ENCODE results near the gene SAP25. TPM values are rescaled to one million over a fixed set of nuclear protein-coding genes. Genes with fewer than 3 reads are reported as not detected.
"Not testable (repeated sequence)": the region's sequence is repeated elsewhere in the genome, so short reads cannot be mapped to it uniquely, and the experiment has no call there.

The SAP25 gene
- polyA plus RNA-seq, 1 donor (not counting 4 experiments of a cell fraction or from before 2014, with no cell fraction given), result 0.16 TPM

DNA sequence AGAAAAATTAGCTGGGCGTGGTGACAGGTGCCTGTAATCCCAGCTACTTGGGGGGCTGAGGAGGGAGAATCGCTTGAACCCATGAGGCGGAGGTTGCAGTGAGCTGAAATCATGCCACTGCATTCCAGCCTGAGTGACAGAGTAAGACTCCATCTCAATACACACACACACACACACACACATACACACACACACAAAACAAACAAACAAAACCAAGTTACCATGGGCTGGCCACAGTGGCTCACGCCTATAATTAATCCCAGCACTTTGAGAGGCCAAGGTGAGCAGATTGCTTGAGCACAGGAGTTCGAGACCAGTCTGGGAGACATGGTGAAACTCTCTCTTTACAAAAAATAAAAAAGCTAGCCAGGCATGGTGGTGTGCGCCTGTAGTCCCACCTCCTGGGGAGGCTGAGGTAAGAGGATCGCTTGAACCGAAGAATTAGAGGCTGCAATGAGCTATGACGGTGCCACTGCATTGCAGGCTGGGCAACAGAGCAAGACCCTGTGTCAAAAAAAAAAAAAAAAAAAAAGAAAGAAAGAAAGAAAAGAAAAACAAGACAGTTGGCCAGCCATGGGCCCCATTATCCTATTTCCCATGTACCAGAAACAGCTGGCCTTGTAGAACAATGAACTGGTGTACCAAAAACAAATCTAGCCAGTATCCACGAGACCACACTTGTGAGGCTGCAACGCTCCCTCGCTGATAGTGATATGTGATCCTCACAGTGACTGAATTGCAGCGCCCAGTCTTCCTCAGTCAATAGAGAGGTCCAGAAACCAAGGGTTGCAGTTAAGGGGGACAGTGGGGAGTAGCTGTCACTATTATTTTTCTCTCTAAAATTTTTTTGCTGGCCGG is 41.3 kb downstream of the SAP25 start:
- H3K79me2 ChIP-seq (ENCODE audit: control insufficient read depth, insufficient read depth, low read length), result no peaks in the 10 kb centered on the region
- H3K27me3 ChIP-seq (ENCODE audit: control insufficient read depth, extremely low read depth, insufficient read depth, low read length), result no peaks in the 10 kb centered on the region
- H4K20me1 ChIP-seq (ENCODE audit: control insufficient read depth, extremely low read depth, insufficient read depth, low read length), result no peaks in the 10 kb centered on the region
- H3K4me2 ChIP-seq (ENCODE audit: control insufficient read depth, extremely low read depth, insufficient read depth, low read depth, low read length), result no peak overlapping the region
- no peaks in the 10 kb centered on the region for H3K9me1 ChIP-seq (ENCODE audit: control insufficient read depth, extremely low read depth, insufficient read depth, low read length)
- no peak overlapping the region for H3K27ac ChIP-seq (ENCODE audit: control insufficient read depth, insufficient read depth, low read length)
- no peak overlapping the region for H2AFZ ChIP-seq (ENCODE audit: control insufficient read depth, low read length)
- no peaks in the 10 kb centered on the region for H3K4me1 ChIP-seq (ENCODE audit: control insufficient read depth, extremely low read depth, insufficient read depth, low read length)
- H3K4me3 ChIP-seq (ENCODE audit: control insufficient read depth in 2 of 3, extremely low read depth in 1 of 3, insufficient read depth in 2 of 3, low read depth in 1 of 3, low read length in 3 of 3), result no peak overlapping the region
- no peaks in the 10 kb centered on the region for H3K36me3 ChIP-seq (ENCODE audit: control insufficient read depth in 2 of 2, extremely low read depth in 1 of 2, insufficient read depth in 2 of 2, low read length in 2 of 2)
- dilution Hi-C loops (cut with MboI; ENCODE audit: extremely low pct_ligation_motif_present, low sequenced_read_pairs), result no loop called here
- TF ChIP-seq EZH2 (IDR thresholded peaks at IDR 0.05; ENCODE audit: low read length), result no peak
- TF ChIP-seq, protein P1, sequence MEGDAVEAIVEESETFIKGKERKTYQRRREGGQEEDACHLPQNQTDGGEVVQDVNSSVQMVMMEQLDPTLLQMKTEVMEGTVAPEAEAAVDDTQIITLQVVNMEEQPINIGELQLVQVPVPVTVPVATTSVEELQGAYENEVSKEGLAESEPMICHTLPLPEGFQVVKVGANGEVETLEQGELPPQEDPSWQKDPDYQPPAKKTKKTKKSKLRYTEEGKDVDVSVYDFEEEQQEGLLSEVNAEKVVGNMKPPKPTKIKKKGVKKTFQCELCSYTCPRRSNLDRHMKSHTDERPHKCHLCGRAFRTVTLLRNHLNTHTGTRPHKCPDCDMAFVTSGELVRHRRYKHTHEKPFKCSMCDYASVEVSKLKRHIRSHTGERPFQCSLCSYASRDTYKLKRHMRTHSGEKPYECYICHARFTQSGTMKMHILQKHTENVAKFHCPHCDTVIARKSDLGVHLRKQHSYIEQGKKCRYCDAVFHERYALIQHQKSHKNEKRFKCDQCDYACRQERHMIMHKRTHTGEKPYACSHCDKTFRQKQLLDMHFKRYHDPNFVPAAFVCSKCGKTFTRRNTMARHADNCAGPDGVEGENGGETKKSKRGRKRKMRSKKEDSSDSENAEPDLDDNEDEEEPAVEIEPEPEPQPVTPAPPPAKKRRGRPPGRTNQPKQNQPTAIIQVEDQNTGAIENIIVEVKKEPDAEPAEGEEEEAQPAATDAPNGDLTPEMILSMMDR (optimal IDR thresholded peaks at IDR 0.05 in 1 of 3, IDR thresholded peaks at IDR 0.05 in 1 of 3, conservative IDR thresholded peaks at IDR 0.05 in 1 of 3; ENCODE audit: extremely low read depth in 1 of 3, insufficient read depth in 2 of 3, low read length in 3 of 3), result no peak
- FAIRE-seq (no peak), DNase-seq (ENCODE audit: low read depth, low spot score) (no peak)
- H3K9me3 ChIP-seq (ENCODE audit: control insufficient read depth, low read depth, low read length), result no peaks in the 10 kb centered on the region
- H3K9ac ChIP-seq (ENCODE audit: control insufficient read depth, extremely low read depth, insufficient read depth, low read length), result no peak overlapping the region

DNA sequence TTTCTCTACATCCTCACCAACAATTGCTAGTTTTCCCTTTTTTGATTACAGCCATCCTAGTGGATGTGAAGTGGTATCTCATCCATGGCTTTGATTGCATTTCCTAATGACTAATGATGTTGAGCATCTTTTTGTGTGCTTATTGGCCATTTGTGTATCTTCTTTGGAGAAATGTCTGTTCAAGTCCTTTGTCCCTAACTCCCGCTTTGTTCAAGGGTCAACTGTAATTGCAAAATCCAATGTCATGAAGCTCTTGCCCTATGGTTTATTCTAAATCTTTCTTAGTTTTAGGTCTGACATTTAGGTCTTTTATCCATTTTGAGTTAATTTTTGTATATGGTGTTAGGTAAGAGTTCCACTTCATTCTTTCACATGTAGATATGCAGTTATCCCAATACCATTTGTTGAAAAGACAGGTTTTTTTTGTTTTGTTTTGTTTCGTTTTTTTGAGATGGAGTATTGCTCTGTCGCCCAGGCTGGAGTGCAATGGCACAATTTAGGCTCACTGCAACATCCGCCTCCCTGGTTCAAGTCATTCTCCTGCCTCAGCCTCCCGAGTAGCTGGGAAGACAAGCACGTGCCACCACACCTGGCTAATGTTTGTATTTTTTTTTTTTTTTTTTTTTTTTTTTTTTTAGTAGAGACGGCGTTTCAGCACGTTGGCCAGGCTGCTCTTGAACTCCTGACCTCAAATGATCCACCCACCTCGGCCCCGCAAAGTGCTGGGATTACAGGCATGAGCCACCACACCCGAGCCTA is 45.4 kb downstream of the SAP25 start:
- H3K36me3 ChIP-seq (ENCODE audit: control insufficient read depth in 2 of 2, extremely low read depth in 1 of 2, insufficient read depth in 2 of 2, low read length in 2 of 2); H3K9me1 ChIP-seq (ENCODE audit: control insufficient read depth, extremely low read depth, insufficient read depth, low read length); H3K4me1 ChIP-seq (ENCODE audit: control insufficient read depth, extremely low read depth, insufficient read depth, low read length); H3K9me3 ChIP-seq (ENCODE audit: control insufficient read depth, low read depth, low read length); DNase-seq (ENCODE audit: low read depth, low spot score); H3K79me2 ChIP-seq (ENCODE audit: control insufficient read depth, insufficient read depth, low read length); H3K4me2 ChIP-seq (ENCODE audit: control insufficient read depth, extremely low read depth, insufficient read depth, low read depth, low read length); H4K20me1 ChIP-seq (ENCODE audit: control insufficient read depth, extremely low read depth, insufficient read depth, low read length); H3K4me3 ChIP-seq (ENCODE audit: control insufficient read depth in 2 of 3, extremely low read depth in 1 of 3, insufficient read depth in 2 of 3, low read depth in 1 of 3, low read length in 3 of 3); H3K27ac ChIP-seq (ENCODE audit: control insufficient read depth, insufficient read depth, low read length); dilution Hi-C loops (cut with MboI; ENCODE audit: extremely low pct_ligation_motif_present, low sequenced_read_pairs); FAIRE-seq; H3K9ac ChIP-seq (ENCODE audit: control insufficient read depth, extremely low read depth, insufficient read depth, low read length); H2AFZ ChIP-seq (ENCODE audit: control insufficient read depth, low read length); H3K27me3 ChIP-seq (ENCODE audit: control insufficient read depth, extremely low read depth, insufficient read depth, low read length): not testable (repeated sequence)

DNA sequence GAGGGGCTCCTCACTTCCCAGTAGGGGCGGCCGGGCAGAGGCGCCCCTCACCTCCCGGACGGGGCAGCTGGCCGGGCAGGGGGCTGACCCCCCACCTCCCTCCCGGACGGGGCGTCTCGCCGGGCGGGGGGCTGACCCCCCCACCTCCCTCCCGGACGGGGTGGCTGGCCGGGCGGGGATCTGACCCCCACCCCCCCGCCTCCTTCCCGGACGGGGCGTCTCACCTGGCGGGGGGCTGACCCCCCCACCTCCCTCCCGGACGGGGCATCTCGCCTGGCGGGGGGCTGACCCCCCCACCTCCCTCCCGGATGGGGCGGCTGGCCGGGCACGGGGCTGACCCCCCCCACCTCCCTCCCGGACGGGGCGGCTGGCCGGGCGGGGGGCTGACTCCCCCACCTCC is 50.5 kb downstream of the SAP25 start:
- H3K4me1 ChIP-seq (ENCODE audit: control insufficient read depth, extremely low read depth, insufficient read depth, low read length); H3K9ac ChIP-seq (ENCODE audit: control insufficient read depth, extremely low read depth, insufficient read depth, low read length); H2AFZ ChIP-seq (ENCODE audit: control insufficient read depth, low read length); H4K20me1 ChIP-seq (ENCODE audit: control insufficient read depth, extremely low read depth, insufficient read depth, low read length); H3K27ac ChIP-seq (ENCODE audit: control insufficient read depth, insufficient read depth, low read length); H3K4me3 ChIP-seq (ENCODE audit: control insufficient read depth in 2 of 3, extremely low read depth in 1 of 3, insufficient read depth in 2 of 3, low read depth in 1 of 3, low read length in 3 of 3); H3K79me2 ChIP-seq (ENCODE audit: control insufficient read depth, insufficient read depth, low read length); H3K4me2 ChIP-seq (ENCODE audit: control insufficient read depth, extremely low read depth, insufficient read depth, low read depth, low read length); dilution Hi-C loops (cut with MboI; ENCODE audit: extremely low pct_ligation_motif_present, low sequenced_read_pairs); H3K9me3 ChIP-seq (ENCODE audit: control insufficient read depth, low read depth, low read length); FAIRE-seq; H3K9me1 ChIP-seq (ENCODE audit: control insufficient read depth, extremely low read depth, insufficient read depth, low read length); H3K27me3 ChIP-seq (ENCODE audit: control insufficient read depth, extremely low read depth, insufficient read depth, low read length); H3K36me3 ChIP-seq (ENCODE audit: control insufficient read depth in 2 of 2, extremely low read depth in 1 of 2, insufficient read depth in 2 of 2, low read length in 2 of 2); DNase-seq (ENCODE audit: low read depth, low spot score): not testable (repeated sequence)
